ENCODE measurements around the gene PRAMEF11. TPM values are rescaled to one million over a fixed set of nuclear protein-coding genes. Genes with fewer than 3 reads are reported as not detected.

Gene PRAMEF11
- total RNA-seq, 1 experiment from 2014 or later = not detected

GRCh38 chr1:12776801-12777557 is 54.2 kb downstream of the PRAMEF11 start:
- no peak overlapping the region for H3K4me3 ChIP-seq
- DNase-seq = no peak
- H3K4me2 ChIP-seq = no peak overlapping the region
- no peaks in the 10 kb centered on the region for H3K36me3 ChIP-seq (ENCODE audit: low read depth)
- BruUV-seq (replicated peaks) = no TSS peak
- H3K9me2 ChIP-seq (ENCODE audit: insufficient read depth) = no peaks in the 10 kb centered on the region
- H3K79me2 ChIP-seq (ENCODE audit: low read depth) = no peaks in the 10 kb centered on the region
- CTCF ChIA-PET = no interaction called here
- H4K20me1 ChIP-seq (ENCODE audit: insufficient read depth) = no peaks in the 10 kb centered on the region
- POLR2A ChIA-PET (ENCODE audit: unreplicated experiment) = no interaction called here
- H3K27ac ChIP-seq = no peak overlapping the region
- H3K4me1 ChIP-seq (replicated peaks; ENCODE audit: insufficient read depth) = no peaks in the 10 kb centered on the region
- H3F3A ChIP-seq (ENCODE audit: insufficient read depth, low read depth) = no peaks in the 10 kb centered on the region
- no peak for TF ChIP-seq EZH2 (IDR thresholded peaks at IDR 0.05; ENCODE audit: low read depth)
- no peak for TF ChIP-seq CTCF (conservative IDR thresholded peaks at IDR 0.05)
- no peaks in the 10 kb centered on the region for H3K9me3 ChIP-seq (ENCODE audit: insufficient read depth, low read depth)
- no peak overlapping the region for H2AFZ ChIP-seq
- H3K27me3 ChIP-seq (ENCODE audit: insufficient read depth, low read depth) = peaks cover 6% of the 10 kb centered on the region; the same call in 1 of the 2 replicates
- intact Hi-C loops (cut with micrococcal nuclease; ENCODE audit: unreplicated experiment) = loop anchor here (10.0 kb wide), 2 partner anchors 502 to 662 kb away; no protein-coding TSS in a partner anchor

GRCh38 chr1:12775443-12775842 is 55.8 kb downstream of the PRAMEF11 start:
- Histone ChIP-seq H3K4me1 (replicated peaks; ENCODE audit: insufficient read depth) (no peaks in the 10 kb centered on the region), H3K9me3 (ENCODE audit: insufficient read depth, low read depth) (no peaks in the 10 kb centered on the region), H3K4me3 (no peak overlapping the region), H3K27ac (no peak overlapping the region), H3K79me2 (ENCODE audit: low read depth) (no peaks in the 10 kb centered on the region), H3K27me3 (ENCODE audit: insufficient read depth, low read depth) (peaks cover 6% of the 10 kb centered on the region; the same call in 1 of the 2 replicates), H3K9me2 (ENCODE audit: insufficient read depth) (no peaks in the 10 kb centered on the region), H3K4me2 (no peak overlapping the region), H3F3A (ENCODE audit: insufficient read depth, low read depth) (no peaks in the 10 kb centered on the region), H4K20me1 (ENCODE audit: insufficient read depth) (no peaks in the 10 kb centered on the region), H3K36me3 (ENCODE audit: low read depth) (no peaks in the 10 kb centered on the region), H2AFZ (no peak overlapping the region)
- POLR2A ChIA-PET (ENCODE audit: unreplicated experiment) = no interaction called here
- TF ChIP-seq CTCF (conservative IDR thresholded peaks at IDR 0.05) (no peak), EZH2 (IDR thresholded peaks at IDR 0.05; ENCODE audit: low read depth) (no peak)
- CTCF ChIA-PET = no interaction called here
- DNase-seq = no peak
- BruUV-seq (replicated peaks) = no TSS peak
- intact Hi-C loops (cut with micrococcal nuclease; ENCODE audit: unreplicated experiment) = loop anchor here (10.0 kb wide), 2 partner anchors 501 to 661 kb away; no protein-coding TSS in a partner anchor

GRCh38 chr1:12774801-12775345 is 56.3 kb downstream of the PRAMEF11 start:
- TF ChIP-seq EZH2 (IDR thresholded peaks at IDR 0.05; ENCODE audit: low read depth) = no peak
- no peak for TF ChIP-seq CTCF (conservative IDR thresholded peaks at IDR 0.05)
- Histone ChIP-seq H3F3A (ENCODE audit: insufficient read depth, low read depth) (no peaks in the 10 kb centered on the region), H3K36me3 (ENCODE audit: low read depth) (no peaks in the 10 kb centered on the region), H3K27ac (no peak overlapping the region), H3K9me3 (ENCODE audit: insufficient read depth, low read depth) (no peaks in the 10 kb centered on the region), H3K4me2 (no peak overlapping the region), H3K9me2 (ENCODE audit: insufficient read depth) (no peaks in the 10 kb centered on the region), H2AFZ (no peak overlapping the region), H4K20me1 (ENCODE audit: insufficient read depth) (no peaks in the 10 kb centered on the region), H3K4me1 (replicated peaks; ENCODE audit: insufficient read depth) (no peaks in the 10 kb centered on the region), H3K4me3 (no peak overlapping the region), H3K79me2 (ENCODE audit: low read depth) (no peaks in the 10 kb centered on the region), H3K27me3 (ENCODE audit: insufficient read depth, low read depth) (peaks cover 6% of the 10 kb centered on the region; the same call in 1 of the 2 replicates)
- ChIA-PET CTCF (no interaction called here), POLR2A (ENCODE audit: unreplicated experiment) (no interaction called here)
- BruUV-seq (replicated peaks) = no TSS peak
- no peak for DNase-seq
- intact Hi-C loops (cut with micrococcal nuclease; ENCODE audit: unreplicated experiment) = loop anchor here (10.0 kb wide), 2 partner anchors 500 to 660 kb away; no protein-coding TSS in a partner anchor

Other genes with a start within 250 kb of the PRAMEF11 start
- 144 and 154 TPM in 2 replicates for gene DHRS3, start 213.2 kb downstream of the PRAMEF11 start, total RNA-seq (2021)
- gene AADACL4, start 187.3 kb downstream of the PRAMEF11 start, total RNA-seq (2021) = not detected in 2 replicates
- gene AADACL3, start 115.3 kb downstream of the PRAMEF11 start, total RNA-seq (2021) = not detected in 2 replicates
- not detected in 2 replicates for gene CFAP107, start 85.2 kb downstream of the PRAMEF11 start, total RNA-seq (2021)
- gene PRAMEF12, start 57.7 kb downstream of the PRAMEF11 start, total RNA-seq (2021) = not detected in 2 replicates
- gene PRAMEF1, start 40.0 kb downstream of the PRAMEF11 start, total RNA-seq (2021) = not detected in 2 replicates
- gene HNRNPCL1, start 17.3 kb upstream of the PRAMEF11 start, total RNA-seq (2021) = not detected in 2 replicates
- not detected in 2 replicates for gene PRAMEF2, start 25.7 kb upstream of the PRAMEF11 start, total RNA-seq (2021)
- gene PRAMEF4, start 54.8 kb upstream of the PRAMEF11 start, total RNA-seq (2021) = not detected in 2 replicates
- gene PRAMEF10, start 66.9 kb upstream of the PRAMEF11 start, total RNA-seq (2021) = not detected in 2 replicates
- gene PRAMEF7, start 85.2 kb upstream of the PRAMEF11 start, total RNA-seq (2021) = not detected in 2 replicates
- gene PRAMEF6, start 116.2 kb upstream of the PRAMEF11 start, total RNA-seq (2021) = not detected in 2 replicates
- not detected in 2 replicates for gene PRAMEF27, start 225.2 kb upstream of the PRAMEF11 start, total RNA-seq (2021)
- not detected in 2 replicates for gene HNRNPCL3, start 229.4 kb upstream of the PRAMEF11 start, total RNA-seq (2021)
- not detected in 2 replicates for gene PRAMEF25, start 239.4 kb upstream of the PRAMEF11 start, total RNA-seq (2021)

Data from PC-9 (cell line).